ENCODE results near the gene JAK1. TPM values are rescaled to one million over a fixed set of nuclear protein-coding genes. Genes with fewer than 3 reads are reported as not detected.
A peak's percentile ranks its signal among the peaks of the same experiment; 100 is the strongest.

The JAK1 gene
- total RNA-seq, 2 donors from 2014 or later = 90.3 to 122 TPM

GRCh38 chr1:64896551-64896950, 69.8 kb downstream of the JAK1 start:
- Histone ChIP-seq H3K27ac (peak overlapping the region; percentile 57 to 59), H3K9me3 (no peaks in the 10 kb centered on the region), H3K27me3 (no peaks in the 10 kb centered on the region), H3K36me3 (no peaks in the 10 kb centered on the region), H3K4me1 (peaks cover 0 to 72% of the 10 kb centered on the region in 2 donors), H3K4me3 (no peak overlapping the region)
- no peak for DNase-seq (ENCODE audit: low spot score)
- TF ChIP-seq CTCF (IDR thresholded peaks at IDR 0.05) = no peak

GRCh38 chr1:64895500-64895899, 70.8 kb downstream of the JAK1 start:
- Histone ChIP-seq H3K27ac (no peak overlapping the region), H3K36me3 (no peaks in the 10 kb centered on the region), H3K9me3 (no peaks in the 10 kb centered on the region), H3K27me3 (no peaks in the 10 kb centered on the region), H3K4me3 (no peak overlapping the region), H3K4me1 (peaks cover 0 to 78% of the 10 kb centered on the region in 2 donors)
- TF ChIP-seq CTCF (IDR thresholded peaks at IDR 0.05) = no peak
- DNase-seq (ENCODE audit: low spot score) = no peak

- DNase-seq (ENCODE audit: low spot score) = no peak
- no peak overlapping the region for H3K27ac ChIP-seq
- H3K36me3 ChIP-seq = no peaks in the 10 kb centered on the region
- H3K27me3 ChIP-seq = no peaks in the 10 kb centered on the region
- H3K4me3 ChIP-seq = no peak overlapping the region
- no peaks in the 10 kb centered on the region for H3K9me3 ChIP-seq
- H3K4me1 ChIP-seq = peaks cover 0 to 83% of the 10 kb centered on the region in 2 donors
- no peak for TF ChIP-seq CTCF (IDR thresholded peaks at IDR 0.05)
Measured at GRCh38 chr1:64894438-64895196, 71.7 kb downstream of the JAK1 start.

GRCh38 chr1:64893921-64894320, 72.4 kb downstream of the JAK1 start:
- no peak for TF ChIP-seq CTCF (IDR thresholded peaks at IDR 0.05)
- Histone ChIP-seq H3K4me1 (peaks cover 0 to 83% of the 10 kb centered on the region in 2 donors), H3K27ac (no peak overlapping the region), H3K36me3 (no peaks in the 10 kb centered on the region), H3K27me3 (no peaks in the 10 kb centered on the region), H3K9me3 (no peaks in the 10 kb centered on the region), H3K4me3 (no peak overlapping the region)
- no peak for DNase-seq (ENCODE audit: low spot score)

GRCh38 chr1:64892576-64893573, 73.5 kb downstream of the JAK1 start:
- no peaks in the 10 kb centered on the region for H3K27me3 ChIP-seq
- no peak overlapping the region for H3K27ac ChIP-seq
- no peak for TF ChIP-seq CTCF (IDR thresholded peaks at IDR 0.05)
- DNase-seq (ENCODE audit: low spot score) = no peak
- peaks cover 0 to 84% of the 10 kb centered on the region in 2 donors for H3K4me1 ChIP-seq
- H3K36me3 ChIP-seq = no peaks in the 10 kb centered on the region
- H3K9me3 ChIP-seq = no peaks in the 10 kb centered on the region
- no peak overlapping the region for H3K4me3 ChIP-seq

All from right atrium auricular region (tissue), 2 donors.